PC-3 (cell line): Measurements from ENCODE around the gene HCN3. TPM values are rescaled to one million over a fixed set of nuclear protein-coding genes. Genes with fewer than 3 reads are reported as not detected.

Source experiments
- ATAC-seq: fragments of 200-7000 bp; cut with Tn5 transposase; 2 replicates; pipeline ENCODE4 v1.9.1; 2020; ENCODE audit warnings: mild to moderate bottlenecking, moderate library complexity
- BruUV-seq: library from RNA; stranded (reverse); fragments of 400-500 nt; replicated peaks from 2 replicates; lab custom pipeline; 2021; lab: Mats Ljungman, UMichigan
- CTCF ChIA-PET: fragments of 300-600 bp; sonication (Branson Sonifier 250); formaldehyde crosslinking; loops from one replicate; lab custom pipeline; 2022; ENCODE audit warnings: antibody characterized with exemption; lab: Charles Lee
- POLR2A ChIA-PET: fragments of 300-600 bp; sonication (Branson Sonifier 250); formaldehyde crosslinking; loops from one replicate; lab custom pipeline; 2022; ENCODE audit warnings: antibody characterized with exemption; ENCODE audit not compliant: unreplicated experiment; lab: Charles Lee
- DNase-seq: peaks from one replicate; pipeline ENCODE4 v3.0.0-alpha.2; 2015
- H2AFZ ChIP-seq: fragments of 300-600 bp; sonication (generic); 2 replicates; pipeline ENCODE4 v1.6.0; 2016; ENCODE audit warnings: antibody characterized with exemption, low read length
- H3F3A ChIP-seq: fragments of 300-600 bp; sonication (generic); one replicate; pipeline ENCODE4 v1.6.0; 2017; ENCODE audit warnings: antibody characterized with exemption, low read length, control low read depth, mild to moderate bottlenecking; ENCODE audit not compliant: unreplicated experiment
- H3K27ac ChIP-seq: fragments of 300-600 bp; sonication (generic); 2 replicates; pipeline ENCODE4 v1.5.1; 2016; ENCODE audit warnings: mild to moderate bottlenecking, low read length
- H3K27me3 ChIP-seq: fragments of 300-600 bp; sonication (generic); 2 replicates; pipeline ENCODE4 v1.6.1; 2016; ENCODE audit warnings: low read length, mixed read lengths
- H3K36me3 ChIP-seq: fragments of 300-600 bp; sonication (generic); 2 replicates; pipeline ENCODE4 v1.6.1; 2016; ENCODE audit warnings: low read depth, mixed run types, low read length, mixed read lengths
- H3K4me1 ChIP-seq: fragments of 300-600 bp; sonication (generic); 2 replicates; pipeline ENCODE4 v1.5.1; 2016; ENCODE audit warnings: low read length; ENCODE audit not compliant: insufficient read depth
- H3K4me2 ChIP-seq: fragments of 300-600 bp; sonication (generic); 2 replicates; pipeline ENCODE4 v1.6.0; 2016; ENCODE audit warnings: low read length
- H3K4me3 ChIP-seq: fragments of 300-600 bp; sonication (generic); 2 replicates; pipeline ENCODE4 v1.5.1; 2016; ENCODE audit warnings: mild to moderate bottlenecking, low read length, mixed read lengths
- H3K79me2 ChIP-seq: fragments of 300-600 bp; sonication (generic); 2 replicates; pipeline ENCODE4 v1.6.1; 2017; ENCODE audit warnings: low read length, mixed read lengths
- H3K9ac ChIP-seq: fragments of 300-600 bp; sonication (generic); 2 replicates; pipeline ENCODE4 v1.6.0; 2016; ENCODE audit warnings: mild to moderate bottlenecking, low read length
- H3K9me2 ChIP-seq: fragments of 300-600 bp; sonication (generic); replicated peaks from 2 replicates; pipeline ENCODE4 v1.6.1; 2016; ENCODE audit warnings: mixed run types, low read length, mixed read lengths
- H3K9me3 ChIP-seq: fragments of 300-600 bp; sonication (generic); 2 replicates; pipeline ENCODE4 v1.6.1; 2016; ENCODE audit warnings: low read length, mixed read lengths
- H4K20me1 ChIP-seq: fragments of 300-600 bp; sonication (generic); 2 replicates; pipeline ENCODE4 v1.6.1; 2016; ENCODE audit warnings: low read length, mixed read lengths
- CTCF ChIP-seq: fragments of 300-600 bp; sonication (generic); conservative IDR thresholded peaks from 2 replicates; pipeline ENCODE4 v1.5.1; 2017; ENCODE audit warnings: antibody characterized with exemption, low read depth, mild to moderate bottlenecking, low read length
- EZH2 ChIP-seq: fragments of 300-600 bp; sonication (generic); IDR thresholded peaks from one replicate; pipeline ENCODE4 v1.6.1; 2017; ENCODE audit warnings: antibody characterized with exemption, mild to moderate bottlenecking, low read length; ENCODE audit not compliant: unreplicated experiment
- EZH2phosphoT487 ChIP-seq: fragments of 300-600 bp; sonication (generic); IDR thresholded peaks from 2 replicates; pipeline ENCODE4 v1.6.1; 2018; ENCODE audit warnings: mild to moderate bottlenecking, antibody characterized with exemption, low read length, borderline replicate concordance
- intact Hi-C: fragments of 100-400 bp; cut with micrococcal nuclease; formaldehyde crosslinking; loops from 2 replicates; pipeline ENCODE4 v1.9.0; 2023
- total RNA-seq: library from RNA; depleted of rRNA; stranded (reverse); fragments of >200 nt; gene quantifications from 2 replicates; pipeline ENCODE4 v1.2.3, GENCODE V29; 2014

HCN3 gene
- total RNA-seq, 1 experiment from 2014 or later, result 1.9 TPM

DNA sequence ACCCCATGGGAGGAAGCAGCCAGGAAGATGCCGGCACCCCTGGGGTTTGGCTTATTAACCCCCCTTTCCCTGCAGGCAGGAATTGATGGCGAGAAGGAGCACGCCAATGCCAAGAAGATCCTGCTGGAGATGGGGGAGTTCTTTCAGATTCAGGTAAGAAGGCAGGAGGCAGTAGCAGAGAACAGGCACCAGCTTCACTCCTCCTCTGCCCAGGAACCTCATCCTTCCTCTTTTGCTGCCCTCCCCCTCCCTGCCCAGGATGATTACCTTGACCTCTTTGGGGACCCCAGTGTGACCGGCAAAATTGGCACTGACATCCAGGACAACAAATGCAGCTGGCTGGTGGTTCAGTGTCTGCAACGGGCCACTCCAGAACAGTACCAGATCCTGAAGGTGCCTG, 42.3 kb downstream of the HCN3 start:
- H3K36me3 ChIP-seq, result peaks cover 18% of the 10 kb centered on the region
- H3K4me1 ChIP-seq, result peaks cover 11% of the 10 kb centered on the region
- H3K4me2 ChIP-seq, result no peak overlapping the region
- BruUV-seq, result TSS peak; percentile 2
- DNase-seq (no peak), ATAC-seq (no peak)
- intact Hi-C loops, result no loop called here
- no peak overlapping the region for H3K9ac ChIP-seq
- no peak overlapping the region for H2AFZ ChIP-seq
- TF ChIP-seq CTCF, result no peak
- TF ChIP-seq EZH2phosphoT487, result no peak
- TF ChIP-seq EZH2, result no peak
- H3K9me3 ChIP-seq, result no peaks in the 10 kb centered on the region
- no peaks in the 10 kb centered on the region for H3F3A ChIP-seq
- H4K20me1 ChIP-seq, result no peaks in the 10 kb centered on the region
- no peaks in the 10 kb centered on the region for H3K9me2 ChIP-seq
- peaks cover 2% of the 10 kb centered on the region for H3K79me2 ChIP-seq
- no peak overlapping the region for H3K27ac ChIP-seq
- ChIA-PET CTCF (no interaction called here), POLR2A (no interaction called here)
- H3K27me3 ChIP-seq, result no peaks in the 10 kb centered on the region
- no peak overlapping the region for H3K4me3 ChIP-seq

GRCh38 chr1:155320252-155320651, 43.0 kb downstream of the HCN3 start:
- Histone ChIP-seq H2AFZ (no peak overlapping the region), H3K4me2 (no peak overlapping the region; the same call in 1 of the 2 replicates), H3K4me3 (no peak overlapping the region), H3F3A (no peaks in the 10 kb centered on the region), H3K27me3 (no peaks in the 10 kb centered on the region), H4K20me1 (no peaks in the 10 kb centered on the region), H3K9me3 (no peaks in the 10 kb centered on the region), H3K27ac (no peak overlapping the region), H3K4me1 (peaks cover 11% of the 10 kb centered on the region), H3K9ac (no peak overlapping the region), H3K9me2 (no peaks in the 10 kb centered on the region), H3K36me3 (peaks cover 13% of the 10 kb centered on the region), H3K79me2 (peaks cover 9% of the 10 kb centered on the region)
- TF ChIP-seq CTCF (no peak), EZH2phosphoT487 (no peak), EZH2 (no peak)
- ChIA-PET POLR2A (interaction anchor here (0.6 kb wide), 1 partner anchor 43 kb away, joined by 3 read pairs; no protein-coding TSS in a partner anchor), CTCF (no interaction called here)
- no TSS peak for BruUV-seq
- ATAC-seq, result no peak
- DNase-seq, result no peak
- intact Hi-C loops, result no loop called here

GRCh38 chr1:155320661-155321617, 43.7 kb downstream of the HCN3 start, which contains the start of gene RUSC1:
RUSC1 (plus strand) TSS chr1:155320894; CDS start chr1:155321774, 880 bp downstream.
- Histone ChIP-seq H4K20me1 (no peaks in the 10 kb centered on the region), H2AFZ (no peak within 1 kb of the TSS), H3K9me3 (no peaks in the 10 kb centered on the region), H3K27me3 (no peaks in the 10 kb centered on the region), H3K4me2 (peak within 1 kb of the TSS; percentile 93), H3K4me1 (peaks cover 18% of the 10 kb centered on the region), H3K27ac (no peak within 1 kb of the TSS), H3K9ac (no peak within 1 kb of the TSS), H3F3A (no peaks in the 10 kb centered on the region), H3K79me2 (peaks cover 16% of the 10 kb centered on the region), H3K9me2 (no peaks in the 10 kb centered on the region), H3K4me3 (peak within 1 kb of the TSS; percentile 80; the same call in 1 of the 2 replicates), H3K36me3 (peaks cover 13% of the 10 kb centered on the region)
- intact Hi-C loops, result no loop called here
- POLR2A ChIA-PET, result interaction anchor here (0.6 kb wide), 1 partner anchor 44 kb away, joined by 3 read pairs; no protein-coding TSS in a partner anchor
- CTCF ChIA-PET, result no interaction called here
- no TSS peak for BruUV-seq
- TF ChIP-seq EZH2 (no peak), CTCF (no peak), EZH2phosphoT487 (no peak)
- DNase-seq (peak; percentile 41), ATAC-seq (peak; percentile 2; the same call in 1 of the 2 replicates)
